Measurements from ENCODE around the gene EWSR1. TPM values are rescaled to one million over a fixed set of nuclear protein-coding genes. Genes with fewer than 3 reads are reported as not detected.
A peak's percentile ranks its signal among the peaks of the same experiment; 100 is the strongest.

The EWSR1 gene
- total and polyA plus RNA-seq, 2 of the 4 experiments (the other 2 are of a cell fraction) = 243 to 518 TPM

DNA sequence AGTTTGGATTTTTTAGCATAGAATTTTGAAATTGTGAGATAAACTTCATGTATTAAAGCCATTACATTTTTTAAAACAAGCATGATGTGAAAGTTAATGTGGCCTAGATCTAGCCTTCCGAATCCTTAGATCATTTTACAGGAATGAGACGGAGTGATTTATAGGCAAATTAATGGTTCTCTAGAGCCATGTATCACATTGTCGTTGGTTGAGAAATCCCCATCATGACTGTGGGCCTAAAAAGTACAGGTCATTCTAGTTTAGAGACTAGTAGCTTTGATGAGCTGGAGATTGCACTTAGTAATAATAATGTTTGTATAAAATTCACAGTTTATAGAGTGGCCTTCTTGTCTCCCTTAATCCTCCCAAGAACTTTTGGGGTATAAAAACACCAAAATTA, 7.1 kb downstream of the EWSR1 start:
- Histone ChIP-seq H3K27me3 (ENCODE audit: control insufficient read depth, insufficient read depth, low read length) (no peaks in the 10 kb centered on the region), H4K5ac (ENCODE audit: low read depth, low read length) (no peak overlapping the region), H2AK5ac (ENCODE audit: low read depth, low read length) (no peak overlapping the region), H4K91ac (ENCODE audit: insufficient read depth, low read depth, low read length) (no peak overlapping the region), H3K23ac (ENCODE audit: low read depth, low read length) (0 out of 2 replicates have a peak overlapping the region, but pooled peaks have one; percentile 37), H3K56ac (ENCODE audit: extremely low read depth, insufficient read depth, low read length) (no peak overlapping the region), H4K20me1 (ENCODE audit: insufficient read depth, low read length) (peaks cover 96% of the 10 kb centered on the region), H3K4me2 (ENCODE audit: low read depth, low read length) (no peak overlapping the region), H2BK20ac (ENCODE audit: low read depth, low read length) (no peak overlapping the region), H3K27ac (ENCODE audit: insufficient read depth, low read length) (no peak overlapping the region), H4K8ac (ENCODE audit: low read depth in 2 of 2, low read length in 2 of 2) (no peak overlapping the region), H3K14ac (replicated peaks; ENCODE audit: low read depth, low read length) (no peak overlapping the region), H3K9ac (ENCODE audit: low read depth, low read length) (no peak overlapping the region), H3K9me1 (ENCODE audit: insufficient read depth, low read length) (peaks cover 13% of the 10 kb centered on the region), H3K4me3 (ENCODE audit: insufficient read depth, low read depth, low read length) (no peak overlapping the region), H2BK15ac (ENCODE audit: low read depth, low read length) (no peak overlapping the region), H2BK5ac (ENCODE audit: low read depth, low read length, poor library complexity, severe bottlenecking) (no peak overlapping the region), H3K4ac (ENCODE audit: low read depth, low read length) (no peak overlapping the region), H2BK120ac (ENCODE audit: low read depth, low read length) (no peak overlapping the region), H3K9me3 (ENCODE audit: control insufficient read depth, insufficient read depth, low read length) (no peaks in the 10 kb centered on the region), H2AK9ac (replicated peaks; ENCODE audit: low read depth, low read length, poor library complexity) (no peak overlapping the region), H3K36me3 (ENCODE audit: control insufficient read depth, insufficient read depth, low read length) (peaks cover 50% of the 10 kb centered on the region), H3K18ac (ENCODE audit: low read depth, low read length) (no peak overlapping the region), H3K4me1 (ENCODE audit: control insufficient read depth, insufficient read depth, low read length) (peaks cover 6% of the 10 kb centered on the region), H3K79me1 (ENCODE audit: low read depth in 1 of 2, low read length in 2 of 2) (peaks cover 9 to 69% of the 10 kb centered on the region in 2 experiments), H2AFZ (replicated peaks; ENCODE audit: low read length, poor library complexity) (no peak overlapping the region)
- dilution Hi-C loops (cut with HindIII; ENCODE audit: low sequenced_read_pairs, unreplicated experiment) = no loop called here
- 80% methylated on average over 1 of the region's 3 CpGs; no CpG with 5 or more reads in 1 of the 2 experiments for WGBS, 2 experiments (ENCODE audit: extremely low coverage in 2 of 2, insufficient read length in 1 of 2)
- no TSS peak for BruUV-seq (replicated peaks)
- TF ChIP-seq RCOR1 (IDR thresholded peaks at IDR 0.05; ENCODE audit: insufficient replicate concordance, low read length) = no peak
- no peak for TF ChIP-seq MAZ (IDR thresholded peaks at IDR 0.05; ENCODE audit: borderline replicate concordance, low read depth, low read length)
- TF ChIP-seq MAFK (IDR thresholded peaks at IDR 0.05; ENCODE audit: low read depth, low read length) = no peak
- no peak for TF ChIP-seq BHLHE40 (IDR thresholded peaks at IDR 0.05; ENCODE audit: low read depth, low read length)
- TF ChIP-seq SMC3 (IDR thresholded peaks at IDR 0.05; ENCODE audit: low read depth, low read length) = no peak
- no peak for TF ChIP-seq NFE2L2 (IDR thresholded peaks at IDR 0.05; ENCODE audit: low read depth, low read length)
- TF ChIP-seq, protein P1, sequence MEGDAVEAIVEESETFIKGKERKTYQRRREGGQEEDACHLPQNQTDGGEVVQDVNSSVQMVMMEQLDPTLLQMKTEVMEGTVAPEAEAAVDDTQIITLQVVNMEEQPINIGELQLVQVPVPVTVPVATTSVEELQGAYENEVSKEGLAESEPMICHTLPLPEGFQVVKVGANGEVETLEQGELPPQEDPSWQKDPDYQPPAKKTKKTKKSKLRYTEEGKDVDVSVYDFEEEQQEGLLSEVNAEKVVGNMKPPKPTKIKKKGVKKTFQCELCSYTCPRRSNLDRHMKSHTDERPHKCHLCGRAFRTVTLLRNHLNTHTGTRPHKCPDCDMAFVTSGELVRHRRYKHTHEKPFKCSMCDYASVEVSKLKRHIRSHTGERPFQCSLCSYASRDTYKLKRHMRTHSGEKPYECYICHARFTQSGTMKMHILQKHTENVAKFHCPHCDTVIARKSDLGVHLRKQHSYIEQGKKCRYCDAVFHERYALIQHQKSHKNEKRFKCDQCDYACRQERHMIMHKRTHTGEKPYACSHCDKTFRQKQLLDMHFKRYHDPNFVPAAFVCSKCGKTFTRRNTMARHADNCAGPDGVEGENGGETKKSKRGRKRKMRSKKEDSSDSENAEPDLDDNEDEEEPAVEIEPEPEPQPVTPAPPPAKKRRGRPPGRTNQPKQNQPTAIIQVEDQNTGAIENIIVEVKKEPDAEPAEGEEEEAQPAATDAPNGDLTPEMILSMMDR (conservative IDR thresholded peaks at IDR 0.05; ENCODE audit: low read depth, low read length) = no peak
- no peak for TF ChIP-seq CHD1 (IDR thresholded peaks at IDR 0.05; ENCODE audit: low read depth, low read length)
- TF ChIP-seq POLR2A (IDR thresholded peaks at IDR 0.05; ENCODE audit: low read depth, low read length) = no peak
- ATAC-seq (ENCODE audit: low read depth) (no peak), DNase-seq (no peak)
- in situ Hi-C loops (cut with MboI; ENCODE audit: low sequenced_read_pairs) = no loop called here
- intact Hi-C loops (cut with micrococcal nuclease) = loop anchor here (2.0 kb wide), 1 partner anchor 14 kb away; no protein-coding TSS in a partner anchor
- POLR2A ChIA-PET (ENCODE audit: unreplicated experiment) = no interaction called here
- CTCF ChIA-PET = no interaction called here

Data from IMR-90 (cell line).